ENCODE measurements around the gene RBMS2.

RBMS2 gene

DNA sequence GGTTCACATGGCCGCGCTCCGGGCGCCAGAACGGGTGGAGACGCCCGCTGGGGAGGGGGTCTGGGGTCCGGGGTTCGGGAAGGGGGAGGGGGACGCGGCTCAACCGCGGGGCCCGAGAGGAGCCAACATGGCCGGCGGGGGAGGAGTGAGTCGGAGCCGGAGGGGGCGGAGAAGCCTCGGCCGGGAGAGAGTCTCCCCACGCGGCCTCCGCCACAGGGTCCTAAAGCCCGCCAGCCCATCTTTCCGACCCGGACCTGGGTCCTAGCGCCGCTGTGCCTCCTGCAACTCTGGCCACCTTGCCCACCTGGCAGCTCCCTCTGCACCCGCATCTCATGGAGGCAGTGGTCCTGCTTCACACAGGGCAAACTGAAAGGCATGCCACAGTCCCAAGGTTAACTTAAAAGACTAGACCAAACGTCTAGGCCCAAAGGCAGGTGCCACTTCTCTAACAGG is 108.6 kb downstream of the RBMS2 start, which contains the start of gene BAZ2A:
BAZ2A (minus strand) TSS at position 147 of the 453 bp plus-strand sequence. CDS start 12,796 bp downstream, outside the sequence.
- DNase-seq (ENCODE audit: low read depth in 2 of 2) = peak; percentile 79 to 86

DNA sequence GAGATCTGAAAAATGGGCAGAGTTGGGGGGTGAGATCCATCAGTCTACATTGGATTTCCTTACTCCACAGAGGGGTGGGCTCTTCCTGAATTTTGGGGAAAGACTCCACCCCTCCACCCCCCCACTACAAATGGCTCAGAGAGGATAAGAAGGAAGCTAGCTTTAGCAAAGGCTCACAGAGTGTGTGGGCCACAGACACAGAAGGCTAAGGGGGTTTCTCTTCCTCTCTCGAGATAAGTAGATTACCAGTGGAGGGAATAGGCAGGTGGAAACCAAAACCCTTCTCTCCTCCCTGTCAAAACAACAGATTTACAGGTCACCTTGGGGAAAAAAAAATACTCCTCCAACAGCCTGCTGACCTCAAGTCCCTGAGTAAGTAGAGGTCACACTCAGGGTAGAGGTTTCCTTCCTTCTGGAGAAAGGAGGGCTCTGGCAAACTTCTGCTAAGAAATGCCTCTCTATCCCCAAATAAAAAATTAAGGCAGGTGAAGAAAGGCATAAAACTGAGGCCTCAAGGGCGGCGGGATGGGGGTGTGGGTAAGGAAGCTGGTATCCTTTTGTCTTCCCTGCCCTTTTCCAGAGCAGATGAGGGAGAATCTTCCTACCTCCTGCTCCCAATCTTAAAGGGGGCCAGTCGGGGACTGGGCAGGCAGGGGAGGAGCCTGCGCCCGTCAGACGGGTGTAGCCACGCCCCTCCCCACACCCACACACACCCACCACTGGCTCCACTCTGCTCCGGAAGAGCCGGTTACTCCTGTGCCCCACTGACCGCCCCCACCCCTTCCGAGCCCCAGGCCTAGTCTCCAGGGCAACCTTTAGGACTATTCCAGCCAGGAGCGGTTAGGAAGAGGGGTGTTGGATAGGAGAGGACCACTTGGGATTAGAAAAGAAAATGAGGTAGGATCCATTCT is 110.4 kb downstream of the RBMS2 start:
- DNase-seq (ENCODE audit: low read depth in 2 of 2) = peak; percentile 50 to 62

DNA sequence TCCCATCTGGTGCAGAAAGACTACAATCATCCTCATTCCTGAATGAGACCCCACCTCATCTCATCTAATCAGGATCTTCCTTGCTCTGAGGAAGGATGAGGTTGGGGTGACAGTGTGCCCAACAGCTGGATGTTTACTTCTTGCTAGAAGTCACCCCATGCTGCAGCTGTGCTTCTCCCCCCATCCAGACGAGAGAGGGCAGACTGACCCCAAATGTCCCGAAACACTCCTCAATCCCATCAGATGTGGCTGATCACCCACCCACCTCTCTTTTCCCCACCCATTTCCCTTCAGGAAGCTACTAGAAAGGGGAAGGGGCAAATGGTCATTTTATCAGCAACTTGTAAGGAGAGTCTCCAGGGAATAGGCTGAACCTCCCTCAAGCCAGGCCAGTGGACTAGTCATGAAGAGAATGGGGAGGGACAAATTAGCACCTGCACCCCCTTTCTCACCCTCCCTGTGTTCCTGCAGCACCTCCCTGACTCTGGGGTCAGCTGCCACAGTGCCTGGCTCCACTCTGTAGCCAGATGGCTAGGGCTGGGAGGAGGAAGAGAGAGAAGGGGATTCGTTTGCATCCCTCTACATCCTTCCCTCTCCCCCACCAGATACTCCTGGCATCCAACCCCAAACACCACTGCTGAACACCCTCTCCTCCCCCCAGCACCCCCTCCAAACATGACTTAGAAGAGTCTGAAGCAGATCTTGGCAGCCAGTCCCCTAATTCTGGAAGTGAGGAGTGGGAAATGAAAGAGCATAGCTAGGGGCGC is 111.3 kb downstream of the RBMS2 start:
- DNase-seq (ENCODE audit: low read depth in 2 of 2) = no peak

DNA sequence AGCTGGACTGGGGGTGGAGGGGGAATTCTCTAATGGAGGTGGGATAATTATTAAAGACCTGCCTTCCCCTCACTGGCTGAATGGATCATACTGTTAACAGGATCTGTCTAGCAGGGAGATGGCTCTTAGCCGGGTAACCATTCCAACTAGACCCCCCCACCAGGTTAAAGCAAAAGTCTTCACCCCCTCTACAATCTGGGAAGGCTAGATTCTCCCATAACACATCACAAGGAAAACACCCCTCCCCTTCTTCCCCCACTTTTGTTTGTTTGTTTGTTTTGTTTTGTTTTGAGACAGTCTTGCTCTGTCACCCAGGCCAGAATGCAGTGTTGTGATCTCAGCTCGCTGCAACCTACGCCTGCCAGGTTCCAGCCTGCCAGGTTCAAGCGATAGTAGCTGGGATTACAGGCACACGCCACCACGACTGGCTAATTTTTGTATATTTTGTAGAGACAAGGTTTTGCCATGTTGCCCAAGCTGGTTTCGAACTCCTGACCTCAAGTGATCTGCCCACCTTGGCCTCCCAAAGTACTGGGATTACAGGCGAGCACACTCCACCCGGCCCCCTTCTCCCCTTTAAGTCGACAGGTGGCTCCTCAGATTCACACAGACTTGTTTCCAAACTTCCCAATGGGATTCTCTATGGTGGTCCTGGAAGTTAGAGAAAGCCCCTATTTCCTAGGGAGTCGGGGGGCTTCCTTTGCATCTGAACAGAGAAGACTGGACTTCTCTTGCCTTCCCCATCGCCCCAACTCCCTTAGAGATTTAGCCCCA is 112.0 kb downstream of the RBMS2 start:
- DNase-seq (ENCODE audit: low read depth in 2 of 2) = no peak

DNA sequence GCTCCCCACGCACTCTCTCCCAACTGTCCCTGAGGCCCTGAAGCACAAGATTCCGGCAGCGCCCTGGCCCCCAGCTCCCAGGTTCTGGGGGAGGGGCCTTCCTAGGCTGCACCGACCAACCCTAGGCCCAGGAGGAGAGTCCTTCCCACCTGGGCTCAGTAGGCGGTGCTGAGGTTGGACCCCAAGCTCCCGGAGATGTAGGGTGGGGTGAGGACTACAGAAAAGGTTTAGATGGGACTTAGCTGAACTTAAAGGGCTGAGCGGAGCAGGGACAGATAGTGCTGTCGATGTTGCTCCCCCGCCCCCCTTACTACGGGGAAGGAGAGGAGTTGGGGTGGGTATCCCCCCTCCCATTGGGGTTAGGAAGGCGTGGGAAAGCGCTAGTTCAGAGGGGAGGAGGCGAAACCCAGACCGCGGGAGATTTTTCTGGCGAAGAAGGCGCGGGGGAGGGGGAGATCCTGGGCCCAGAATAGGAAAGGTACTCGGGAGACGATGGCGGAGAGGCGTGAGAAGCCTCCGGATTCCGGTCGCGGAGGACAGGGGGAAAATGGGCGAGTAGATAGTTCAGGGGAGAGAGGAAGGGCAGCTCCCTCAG is 112.7 kb downstream of the RBMS2 start:
- DNase-seq (ENCODE audit: low read depth in 2 of 2) = no peak

DNA sequence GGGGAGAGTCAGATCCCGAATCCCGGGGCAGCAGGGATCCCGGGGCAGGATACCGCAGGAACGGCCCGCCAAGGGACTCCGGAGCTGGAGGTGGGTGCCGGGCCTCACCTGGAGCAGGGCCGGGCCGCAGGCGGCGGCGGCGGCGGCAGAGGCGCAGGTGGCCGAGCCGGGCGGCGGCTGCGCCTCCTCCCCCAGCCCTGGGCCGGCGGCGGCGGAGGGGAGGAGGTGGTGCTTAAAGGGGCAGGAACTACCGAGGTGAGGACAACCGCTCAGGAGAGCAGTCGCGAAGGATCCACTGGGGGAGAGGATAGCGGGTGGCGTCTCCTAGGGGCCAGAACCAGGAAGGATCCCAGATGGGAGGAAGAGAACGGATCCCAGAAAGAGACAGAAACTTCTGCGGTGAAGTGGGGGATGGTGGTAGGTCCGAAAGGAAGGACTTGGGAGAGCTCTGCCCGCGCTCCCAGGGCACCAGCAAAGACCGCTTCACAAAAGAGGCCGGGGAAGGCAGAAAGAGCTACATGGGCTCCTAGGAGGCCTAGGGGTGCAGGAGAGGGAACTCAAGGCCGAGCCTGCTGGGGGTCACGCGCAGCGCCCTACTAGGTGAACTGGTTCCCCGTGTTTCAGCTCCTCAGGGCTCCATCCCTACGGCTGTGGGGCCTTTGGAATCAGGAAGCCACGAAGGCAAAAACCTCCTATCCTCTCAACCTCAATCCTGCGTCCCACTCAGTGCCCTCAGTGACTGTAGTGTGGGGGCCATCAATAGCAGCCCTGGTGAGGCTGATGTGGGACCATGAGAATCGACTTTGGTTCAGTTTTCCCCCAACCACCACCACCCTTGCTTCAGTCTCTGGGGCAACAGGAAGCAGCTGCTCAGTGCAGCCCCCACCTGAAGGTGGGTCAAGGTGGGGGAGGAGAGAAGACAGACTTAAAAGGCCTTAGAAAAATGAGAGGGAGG is 113.5 kb downstream of the RBMS2 start:
- DNase-seq (ENCODE audit: low read depth in 2 of 2) = peak; percentile 56 to 66

DNA sequence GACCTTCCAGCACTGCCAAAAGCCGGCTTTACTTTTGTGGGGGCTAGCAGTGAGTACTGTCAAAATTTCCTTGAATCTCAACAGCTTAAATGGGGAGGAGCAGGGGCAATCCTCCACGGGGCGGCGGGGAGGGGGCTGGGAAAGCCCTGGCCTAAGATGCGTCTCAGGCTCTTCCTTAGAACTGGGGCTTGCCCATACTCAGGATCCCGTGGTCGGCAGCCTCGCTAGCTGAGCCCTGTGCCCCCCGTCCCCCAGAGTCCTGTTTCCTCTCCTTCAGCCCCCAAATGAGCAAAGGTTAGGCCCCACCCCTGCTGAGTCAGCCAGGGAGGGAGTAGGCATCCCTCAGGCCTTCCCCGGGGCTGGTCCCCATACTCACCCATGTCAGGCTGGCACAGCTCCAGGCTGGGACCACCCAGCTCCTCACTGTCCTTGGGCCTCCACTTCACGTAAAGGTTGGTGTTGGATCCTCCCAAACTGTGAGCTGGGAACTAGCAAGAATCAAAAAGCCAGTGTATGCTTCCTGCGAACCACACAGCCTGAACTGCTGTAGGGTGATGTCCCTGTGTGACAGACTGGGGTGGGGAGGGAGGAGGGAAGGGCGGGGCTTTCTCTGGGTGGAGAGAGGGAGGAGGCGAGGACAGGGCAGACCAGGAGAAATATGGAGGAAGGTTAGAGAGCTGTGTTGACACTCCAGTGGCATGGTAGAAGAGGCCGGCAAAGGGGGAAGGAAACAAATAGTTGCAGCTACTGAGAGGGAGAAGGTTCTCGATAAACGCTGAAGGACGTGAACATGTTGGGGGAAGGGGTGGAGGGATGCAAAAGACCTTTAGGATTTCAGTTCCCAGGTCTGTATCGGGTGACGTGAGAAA is 114.4 kb downstream of the RBMS2 start:
- peak; percentile 78 to 86 for DNase-seq (ENCODE audit: low read depth in 2 of 2)

DNA sequence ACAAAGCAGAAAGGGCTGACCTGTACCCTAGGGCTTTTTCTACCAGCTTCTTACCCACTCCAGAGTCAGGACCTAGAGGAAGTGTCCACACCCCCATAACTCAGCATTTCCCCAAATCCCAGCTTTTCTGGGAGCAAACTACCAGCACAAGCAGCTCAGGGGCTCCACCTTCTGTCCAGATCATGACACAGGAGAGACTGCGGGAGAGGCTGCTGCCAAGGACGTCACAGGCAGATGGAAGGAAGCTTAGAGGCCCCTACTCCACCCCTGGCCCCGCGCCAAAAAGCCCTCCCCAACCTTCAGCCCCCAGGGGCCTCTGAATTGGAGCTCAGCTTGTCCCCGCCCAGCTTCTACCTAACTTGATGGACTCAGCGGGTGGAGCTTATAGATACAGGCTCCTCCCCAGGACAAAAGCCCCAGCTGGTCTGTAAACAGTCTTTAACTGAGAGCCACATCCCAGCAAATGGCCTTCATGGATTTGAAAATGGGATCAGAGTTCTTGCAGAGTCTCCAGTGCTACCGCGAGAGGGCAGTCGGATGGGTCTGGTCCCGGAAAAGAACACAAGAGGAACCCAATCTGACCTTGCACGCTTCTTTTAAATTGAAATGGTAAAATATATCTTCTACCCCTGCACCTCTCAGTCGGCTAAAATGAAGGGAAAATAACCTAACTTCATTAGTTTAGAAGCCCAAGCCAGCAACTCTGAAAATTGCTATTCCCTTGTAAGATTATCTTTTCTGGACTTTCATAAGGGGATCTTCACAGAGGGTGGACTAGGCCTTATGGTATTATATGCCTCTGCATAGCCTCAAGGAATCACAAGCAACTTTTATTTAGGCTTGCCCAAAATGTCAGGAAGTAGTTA is 115.3 kb downstream of the RBMS2 start:
- peak; percentile 89 to 91 for DNase-seq (ENCODE audit: low read depth in 2 of 2)

DNA sequence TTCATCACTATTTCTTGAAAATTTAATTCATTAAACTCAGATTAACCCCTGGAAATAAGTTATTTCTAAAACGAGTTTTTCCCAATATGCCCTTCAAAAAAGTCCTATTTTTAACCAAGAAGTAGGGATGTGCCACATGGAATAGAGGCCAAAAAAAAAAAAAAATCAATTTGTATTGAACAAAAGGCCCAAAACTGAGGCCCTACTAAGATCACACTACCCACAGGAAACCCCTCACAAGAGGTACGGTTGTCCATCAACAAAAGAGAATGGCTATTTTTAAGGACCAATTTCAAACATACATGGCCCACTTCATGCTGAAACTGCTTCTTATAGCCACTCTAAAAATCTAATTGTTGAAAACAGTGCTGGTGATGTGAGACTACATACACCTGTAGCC is 116.0 kb downstream of the RBMS2 start:
- no peak for DNase-seq (ENCODE audit: low read depth in 2 of 2)

DNA sequence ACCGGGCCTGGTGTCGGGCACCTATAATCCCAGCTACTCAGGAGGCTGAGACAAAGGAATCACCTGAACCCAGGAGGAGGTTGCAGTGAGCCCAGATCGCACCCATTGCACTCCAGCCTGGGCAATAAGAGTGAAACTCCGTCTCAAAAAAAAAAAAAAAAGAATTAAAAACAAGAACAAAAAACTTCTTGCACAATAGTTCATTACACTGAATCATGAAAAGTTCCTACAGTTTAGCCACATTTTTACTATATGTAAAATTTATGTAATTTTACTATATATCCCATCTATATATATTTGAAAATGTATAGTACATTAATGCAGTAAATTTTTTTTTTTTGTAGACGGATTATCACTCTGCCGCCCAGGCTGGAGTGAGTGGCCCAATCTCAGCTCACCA is 119.6 kb downstream of the RBMS2 start:
- no peak for DNase-seq (ENCODE audit: low read depth in 2 of 2)

DNA sequence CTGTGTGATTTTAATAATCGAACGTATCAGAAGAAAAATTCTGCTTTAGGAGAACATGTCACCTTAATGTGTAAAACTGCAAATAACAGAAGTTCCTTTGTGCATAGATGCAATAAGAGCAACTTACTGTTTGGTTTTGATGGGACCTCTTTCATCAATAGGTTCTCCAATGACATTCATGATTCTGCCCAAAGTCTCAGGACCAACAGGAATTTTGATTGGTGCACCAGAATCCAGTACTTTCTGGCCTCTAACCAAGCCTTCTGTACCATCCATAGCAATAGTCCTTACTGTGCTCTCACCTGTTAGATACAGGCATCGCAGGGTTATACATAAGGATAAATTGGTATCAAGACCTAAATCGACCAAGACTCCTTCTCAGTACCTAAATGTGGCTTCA is 123.0 kb downstream of the RBMS2 start:
- no peak for DNase-seq (ENCODE audit: low read depth in 2 of 2)

DNA sequence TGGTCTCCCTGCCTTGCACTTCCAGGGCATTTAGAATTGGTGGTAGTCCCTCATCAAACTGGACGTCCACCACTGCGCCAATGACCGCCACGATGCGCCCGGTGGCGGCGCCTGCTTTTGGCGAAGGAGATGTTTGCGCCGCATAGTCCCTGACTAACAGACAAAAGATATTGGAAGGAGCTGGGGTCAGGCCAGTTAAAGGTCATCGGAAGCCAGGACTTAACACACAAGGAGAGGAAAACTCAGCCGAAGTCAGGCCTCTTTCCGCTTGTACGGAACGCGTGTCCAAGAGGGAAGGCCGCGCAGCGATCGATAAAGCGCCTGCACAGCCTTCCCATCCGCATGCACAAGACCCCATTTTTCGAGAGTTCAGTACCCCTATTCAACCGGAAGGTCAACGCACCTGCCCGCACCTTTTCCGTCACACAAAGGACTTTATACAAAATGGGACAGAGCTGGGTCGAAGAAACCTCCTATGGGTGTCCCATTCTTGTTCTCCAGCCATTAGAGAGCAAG is 123.6 kb downstream of the RBMS2 start:
- no peak for DNase-seq (ENCODE audit: low read depth in 2 of 2)

Measured in stimulated activated CD8-positive, alpha-beta memory T cell treated with anti-CD3 and anti-CD28 coated beads, Interleukin-15, amount 100 ng/mL, for 48 hours (primary cell).